GM12878 (cell line): Measurements from ENCODE around the gene SLC35G2. TPM values are rescaled to one million over a fixed set of nuclear protein-coding genes. Genes with fewer than 3 reads are reported as not detected.

Experiments
- ATAC-seq: fragments of 200-7000 bp; cut with Tn5 transposase; 3 replicates; pipeline ENCODE4 v1.9.1; 2020; ENCODE audit warnings: mild to moderate bottlenecking, moderate library complexity
- BruUV-seq: library from RNA; stranded (reverse); fragments of 400-500 nt; replicated peaks from 2 replicates; lab custom pipeline; 2021; lab: Mats Ljungman, UMichigan
- CTCF ChIA-PET: fragments of 300-600 bp; sonication (Branson Sonifier 250); formaldehyde crosslinking; extraction: SDS; loops from one replicate; lab custom pipeline; 2021; ENCODE audit warnings: inconsistent platforms; lab: Yijun Ruan, JAX
- POLR2A ChIA-PET: fragments of 350-600 bp; formaldehyde crosslinking; extraction: SDS; loops from one replicate; lab custom pipeline; 2021; ENCODE audit warnings: inconsistent platforms; lab: Charles Lee
- RAD21 ChIA-PET: fragments of 300-600 bp; sonication (Branson Sonifier 250); formaldehyde crosslinking; loops from one replicate; lab custom pipeline; 2023; ENCODE audit warnings: antibody characterized with exemption; ENCODE audit not compliant: unreplicated experiment; lab: Charles Lee
- SMC1A ChIA-PET: fragments of 300-600 bp; sonication (Branson Sonifier 250); formaldehyde crosslinking; loops from one replicate; lab custom pipeline; 2023; ENCODE audit not compliant: unreplicated experiment, uncharacterized antibody; lab: Charles Lee
- DNase-seq: peaks from one replicate; pipeline ENCODE4 v3.0.0-alpha.2; 2011; ENCODE audit warnings: low read depth, low spot score
- FAIRE-seq: peaks from 3 replicates; lab custom pipeline; 2011; peaks lifted over from hg19 to GRCh38; lab: Jason Lieb, UNC
- H2AFZ ChIP-seq: 2 replicates; pipeline ENCODE4 v1.6.0; 2011; ENCODE audit warnings: low read depth, low read length, control low read depth; ENCODE audit not compliant: control insufficient read depth
- H3K27ac ChIP-seq: 2 replicates; pipeline ENCODE4 v1.5.1; 2011; ENCODE audit warnings: control low read depth; ENCODE audit not compliant: control insufficient read depth, insufficient read depth
- H3K27me3 ChIP-seq, 2 experiments: replicated peaks in 1 of 2; 2 replicates each; pipeline versions ENCODE4 v1.6.0 to v1.6.1; 2011; ENCODE audit warnings: low read length in 1 of 2; ENCODE audit not compliant: control insufficient read depth in 2 of 2, insufficient read depth in 2 of 2
- H3K36me3 ChIP-seq, 2 experiments: 2 replicates each; pipeline ENCODE4 v1.5.1; 2011; ENCODE audit warnings: low read length in 1 of 2; ENCODE audit not compliant: control insufficient read depth in 2 of 2, insufficient read depth in 2 of 2
- H3K4me1 ChIP-seq: 2 replicates; pipeline ENCODE4 v1.6.1; 2011; ENCODE audit warnings: mild to moderate bottlenecking, low read length, moderate library complexity, mixed read lengths; ENCODE audit not compliant: control insufficient read depth, insufficient read depth
- H3K4me2 ChIP-seq: 2 replicates; pipeline ENCODE4 v1.6.0; 2011; ENCODE audit warnings: control low read depth; ENCODE audit not compliant: control insufficient read depth, insufficient read depth
- H3K4me3 ChIP-seq: fragments of 200-600 bp; sonication (generic); 2 replicates; pipeline ENCODE4 v1.5.1; 2016
- H3K79me2 ChIP-seq: 2 replicates; pipeline ENCODE4 v1.6.0; 2011; ENCODE audit warnings: low read length; ENCODE audit not compliant: control insufficient read depth, insufficient read depth
- H3K9ac ChIP-seq: 2 replicates; pipeline ENCODE4 v1.8.0; 2011; ENCODE audit warnings: low read length, control low read depth, mixed read lengths; ENCODE audit not compliant: control insufficient read depth, insufficient read depth
- H3K9me3 ChIP-seq: replicated peaks from 3 replicates; pipeline ENCODE4 v1.5.1; 2011; ENCODE audit warnings: mild to moderate bottlenecking, low read length; ENCODE audit not compliant: control insufficient read depth, insufficient read depth
- H4K20me1 ChIP-seq: 2 replicates; pipeline ENCODE4 v1.6.0; 2011; ENCODE audit not compliant: control insufficient read depth, insufficient read depth
- CHD1 ChIP-seq: IDR thresholded peaks from 2 replicates; pipeline ENCODE4 v1.6.1; 2012; ENCODE audit warnings: low read depth, low read length, improper control_type of control experiment
- CHD2 ChIP-seq: IDR thresholded peaks from 2 replicates; pipeline ENCODE4 v1.6.1; 2011; ENCODE audit warnings: low read depth, low read length, improper control_type of control experiment, borderline replicate concordance
- CREB1 ChIP-seq: IDR thresholded peaks from 2 replicates; pipeline ENCODE4 v1.6.1; 2012; ENCODE audit warnings: low read depth, mild to moderate bottlenecking, inconsistent platforms
- IRF3 ChIP-seq: fragments of 450-650 bp; IDR thresholded peaks from 2 replicates; pipeline ENCODE4 v1.6.1; 2014; ENCODE audit warnings: mild to moderate bottlenecking
- KDM1A ChIP-seq: fragments of 200-600 bp; sonication (generic); IDR thresholded peaks from 2 replicates; pipeline ENCODE4 v1.6.1; 2016; ENCODE audit warnings: borderline replicate concordance
- LARP7 ChIP-seq: fragments of 450-650 bp; IDR thresholded peaks from 2 replicates; pipeline ENCODE4 v1.6.1; 2017; ENCODE audit warnings: mild to moderate bottlenecking
- RAD21 ChIP-seq: IDR thresholded peaks from 2 replicates; pipeline ENCODE4 v1.6.1; 2011; ENCODE audit warnings: mild to moderate bottlenecking, low read depth, low read length, moderate library complexity; ENCODE audit not compliant: insufficient read depth
- SIN3A ChIP-seq: IDR thresholded peaks from 2 replicates; pipeline ENCODE4 v1.6.1; 2012; ENCODE audit warnings: low read depth, low read length, improper control_type of control experiment
- SMARCA5 ChIP-seq: fragments of 450-650 bp; IDR thresholded peaks from 2 replicates; pipeline ENCODE4 v1.6.1; 2017; ENCODE audit warnings: mild to moderate bottlenecking
- TCF3 ChIP-seq: IDR thresholded peaks from 2 replicates; pipeline ENCODE4 v1.6.1; 2012; ENCODE audit warnings: low read depth, mild to moderate bottlenecking, low read length, borderline replicate concordance; ENCODE audit not compliant: insufficient read depth
- ZNF217 ChIP-seq: fragments of 450-650 bp; IDR thresholded peaks from 2 replicates; pipeline ENCODE4 v1.6.1; 2017; ENCODE audit warnings: antibody characterized with exemption, mild to moderate bottlenecking
- WGBS: methylation state at CpG from one replicate; pipeline ENCODE4 v1.1.6; 2016; ENCODE audit warnings: low lambda C conversion rate; ENCODE audit not compliant: insufficient replicate concordance, insufficient coverage; ENCODE audit errors: missing lambda C conversion rate; 5-methylcytosine and 5-hydroxymethylcytosine counted together
- in situ Hi-C: fragments of 300-500 bp; cut with MboI; formaldehyde crosslinking; loops from 9 replicates; pipeline ENCODE4 v1.14.3; 2018; ENCODE audit warnings: mixed read lengths
- intact Hi-C: fragments of 100-400 bp; cut with micrococcal nuclease; formaldehyde crosslinking; loops from one replicate; pipeline ENCODE4 v1.14.2; 2022; ENCODE audit not compliant: unreplicated experiment
- polyA plus RNA-seq, 11 experiments: library from polyadenylated mRNA; depleted of rRNA in 4 of 11; unstranded in 6 of 11; stranded (reverse) in 5 of 11; fragments of >200 nt; fragmentation: Nextera tagmentation in 4 of 11; fragmentation: Illumina TruSeq in 1 of 11; extraction: Ambion mirVana in 4 of 11; extraction: Trizol in 1 of 11; gene quantifications; 1 replicate in 1 of 11; 2 replicates in 10 of 11; pipeline versions ENCODE4 v1.2.1 to v1.2.3, GENCODE V29; 2011 to 2016; ENCODE audit warnings: inconsistent platforms in 2 of 11, missing spikeins in 2 of 11, low read depth in 1 of 11
- total RNA-seq, 4 experiments: library from RNA; depleted of rRNA in 3 of 4; stranded (reverse); fragments of >200 nt in 3 of 4; fragmentation: Illumina TruSeq in 1 of 4; extraction: Trizol in 1 of 4; gene quantifications; 2 replicates each; pipeline versions ENCODE4 v1.2.1 to v1.2.3, GENCODE V29; 2013 to 2021
- TF ChIP-seq, protein P1 (sequence below): fragments of 450-650 bp; IDR thresholded peaks from 2 replicates; pipeline ENCODE4 v1.6.1; 2016; ENCODE audit warnings: mild to moderate bottlenecking, moderate library complexity, borderline replicate concordance
- TF ChIP-seq, protein P2 (sequence below): IDR thresholded peaks from 2 replicates; pipeline ENCODE4 v1.6.1; 2012; ENCODE audit warnings: mild to moderate bottlenecking, low read depth, low read length

SLC35G2 gene
- total and polyA plus RNA-seq, 10 of the 15 experiments (the other 5 are each of a cell fraction or from before 2014, with no cell fraction given), result 0.11 to 1.9 (median 0.27) TPM

- TF ChIP-seq, protein P1, sequence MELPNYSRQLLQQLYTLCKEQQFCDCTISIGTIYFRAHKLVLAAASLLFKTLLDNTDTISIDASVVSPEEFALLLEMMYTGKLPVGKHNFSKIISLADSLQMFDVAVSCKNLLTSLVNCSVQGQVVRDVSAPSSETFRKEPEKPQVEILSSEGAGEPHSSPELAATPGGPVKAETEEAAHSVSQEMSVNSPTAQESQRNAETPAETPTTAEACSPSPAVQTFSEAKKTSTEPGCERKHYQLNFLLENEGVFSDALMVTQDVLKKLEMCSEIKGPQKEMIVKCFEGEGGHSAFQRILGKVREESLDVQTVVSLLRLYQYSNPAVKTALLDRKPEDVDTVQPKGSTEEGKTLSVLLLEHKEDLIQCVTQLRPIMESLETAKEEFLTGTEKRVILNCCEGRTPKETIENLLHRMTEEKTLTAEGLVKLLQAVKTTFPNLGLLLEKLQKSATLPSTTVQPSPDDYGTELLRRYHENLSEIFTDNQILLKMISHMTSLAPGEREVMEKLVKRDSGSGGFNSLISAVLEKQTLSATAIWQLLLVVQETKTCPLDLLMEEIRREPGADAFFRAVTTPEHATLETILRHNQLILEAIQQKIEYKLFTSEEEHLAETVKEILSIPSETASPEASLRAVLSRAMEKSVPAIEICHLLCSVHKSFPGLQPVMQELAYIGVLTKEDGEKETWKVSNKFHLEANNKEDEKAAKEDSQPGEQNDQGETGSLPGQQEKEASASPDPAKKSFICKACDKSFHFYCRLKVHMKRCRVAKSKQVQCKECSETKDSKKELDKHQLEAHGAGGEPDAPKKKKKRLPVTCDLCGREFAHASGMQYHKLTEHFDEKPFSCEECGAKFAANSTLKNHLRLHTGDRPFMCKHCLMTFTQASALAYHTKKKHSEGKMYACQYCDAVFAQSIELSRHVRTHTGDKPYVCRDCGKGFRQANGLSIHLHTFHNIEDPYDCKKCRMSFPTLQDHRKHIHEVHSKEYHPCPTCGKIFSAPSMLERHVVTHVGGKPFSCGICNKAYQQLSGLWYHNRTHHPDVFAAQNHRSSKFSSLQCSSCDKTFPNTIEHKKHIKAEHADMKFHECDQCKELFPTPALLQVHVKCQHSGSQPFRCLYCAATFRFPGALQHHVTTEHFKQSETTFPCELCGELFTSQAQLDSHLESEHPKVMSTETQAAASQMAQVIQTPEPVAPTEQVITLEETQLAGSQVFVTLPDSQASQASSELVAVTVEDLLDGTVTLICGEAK, result 0 out of 2 replicates have a peak, but pooled peaks have one; percentile 14
- no peak for TF ChIP-seq TCF3
- TF ChIP-seq ZNF217, result no peak
- no peak for TF ChIP-seq CREB1
Observed at GRCh38 chr3:136819731-136820679, 1.1 kb downstream of the SLC35G2 start (continued).

GRCh38 chr3:136831461-136831860, 12.5 kb downstream of the SLC35G2 start:
- no peak for FAIRE-seq
- RAD21 ChIA-PET, result no interaction called here
- in situ Hi-C loops, result no loop called here
- TF ChIP-seq LARP7 (no peak), RAD21 (no peak), KDM1A (no peak), IRF3 (no peak), SIN3A (no peak), SMARCA5 (no peak), CHD1 (no peak), CHD2 (no peak)
- TF ChIP-seq, protein P2, sequence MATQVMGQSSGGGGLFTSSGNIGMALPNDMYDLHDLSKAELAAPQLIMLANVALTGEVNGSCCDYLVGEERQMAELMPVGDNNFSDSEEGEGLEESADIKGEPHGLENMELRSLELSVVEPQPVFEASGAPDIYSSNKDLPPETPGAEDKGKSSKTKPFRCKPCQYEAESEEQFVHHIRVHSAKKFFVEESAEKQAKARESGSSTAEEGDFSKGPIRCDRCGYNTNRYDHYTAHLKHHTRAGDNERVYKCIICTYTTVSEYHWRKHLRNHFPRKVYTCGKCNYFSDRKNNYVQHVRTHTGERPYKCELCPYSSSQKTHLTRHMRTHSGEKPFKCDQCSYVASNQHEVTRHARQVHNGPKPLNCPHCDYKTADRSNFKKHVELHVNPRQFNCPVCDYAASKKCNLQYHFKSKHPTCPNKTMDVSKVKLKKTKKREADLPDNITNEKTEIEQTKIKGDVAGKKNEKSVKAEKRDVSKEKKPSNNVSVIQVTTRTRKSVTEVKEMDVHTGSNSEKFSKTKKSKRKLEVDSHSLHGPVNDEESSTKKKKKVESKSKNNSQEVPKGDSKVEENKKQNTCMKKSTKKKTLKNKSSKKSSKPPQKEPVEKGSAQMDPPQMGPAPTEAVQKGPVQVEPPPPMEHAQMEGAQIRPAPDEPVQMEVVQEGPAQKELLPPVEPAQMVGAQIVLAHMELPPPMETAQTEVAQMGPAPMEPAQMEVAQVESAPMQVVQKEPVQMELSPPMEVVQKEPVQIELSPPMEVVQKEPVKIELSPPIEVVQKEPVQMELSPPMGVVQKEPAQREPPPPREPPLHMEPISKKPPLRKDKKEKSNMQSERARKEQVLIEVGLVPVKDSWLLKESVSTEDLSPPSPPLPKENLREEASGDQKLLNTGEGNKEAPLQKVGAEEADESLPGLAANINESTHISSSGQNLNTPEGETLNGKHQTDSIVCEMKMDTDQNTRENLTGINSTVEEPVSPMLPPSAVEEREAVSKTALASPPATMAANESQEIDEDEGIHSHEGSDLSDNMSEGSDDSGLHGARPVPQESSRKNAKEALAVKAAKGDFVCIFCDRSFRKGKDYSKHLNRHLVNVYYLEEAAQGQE, result no peak

More at GRCh38 chr3:136831461-136831860, 12.5 kb downstream of the SLC35G2 start:
- intact Hi-C loops, result no loop called here
- ChIA-PET POLR2A (no interaction called here), SMC1A (interaction anchor here (0.6 to 0.9 kb wide), 3 partner anchors 9 to 356 kb away, joined by 3 to 5 read pairs (median 4); no protein-coding TSS in a partner anchor), CTCF (interaction anchor here (0.6 to 0.7 kb wide), 2 partner anchors 79 to 757 kb away, joined by 3 read pairs; no protein-coding TSS in a partner anchor)
- Histone ChIP-seq H3K36me3 (no peaks in the 10 kb centered on the region), H3K9me3 (no peaks in the 10 kb centered on the region), H3K27me3 (no peaks in the 10 kb centered on the region), H3K4me2 (no peak overlapping the region), H3K9ac (no peak overlapping the region), H3K79me2 (no peaks in the 10 kb centered on the region), H2AFZ (no peak overlapping the region), H3K4me1 (no peaks in the 10 kb centered on the region), H3K27ac (no peak overlapping the region), H3K4me3 (no peak overlapping the region), H4K20me1 (no peaks in the 10 kb centered on the region)
- DNase-seq (no peak), ATAC-seq (no peak)
- 0% methylated on average over 1 of the region's 1 CpG for WGBS
- no TSS peak for BruUV-seq
